ENCODE results near the gene KNDC1. TPM values are rescaled to one million over a fixed set of nuclear protein-coding genes. Genes with fewer than 3 reads are reported as not detected.

The KNDC1 gene
- total RNA-seq, 2 donors from 2014 or later: 1.5 to 10.8 TPM

- WGBS: 78% methylated on average over 22 of the region's 22 CpGs
- Histone ChIP-seq H3K36me3 (no peaks in the 10 kb centered on the region), H3K4me3 (no peak overlapping the region), H3K27ac (no peak overlapping the region), H3K9me3 (no peaks in the 10 kb centered on the region), H3K27me3 (replicated peaks; ENCODE audit: insufficient read depth) (no peaks in the 10 kb centered on the region), H3K4me1 (replicated peaks) (peaks cover 9% of the 10 kb centered on the region)
- DNase-seq (ENCODE audit: low spot score): no peak
- intact Hi-C loops (cut with DNase I): no loop called here
- TF ChIP-seq POLR2AphosphoS5 (IDR thresholded peaks at IDR 0.05) (no peak), CTCF (IDR thresholded peaks at IDR 0.05) (no peak), POLR2A (IDR thresholded peaks at IDR 0.05) (no peak)
These were observed 2.3 kb downstream of the KNDC1 start for GRCh38 chr10:133162178-133162909.

- Histone ChIP-seq H3K36me3 (no peaks in the 10 kb centered on the region), H3K4me1 (replicated peaks) (peaks cover 9% of the 10 kb centered on the region), H3K4me3 (no peak overlapping the region), H3K27ac (no peak overlapping the region), H3K27me3 (replicated peaks; ENCODE audit: insufficient read depth) (no peaks in the 10 kb centered on the region), H3K9me3 (no peaks in the 10 kb centered on the region)
- no peak for DNase-seq (ENCODE audit: low spot score)
- WGBS: 83% methylated on average over 18 of the region's 21 CpGs
- TF ChIP-seq POLR2AphosphoS5 (IDR thresholded peaks at IDR 0.05) (no peak), POLR2A (IDR thresholded peaks at IDR 0.05) (no peak), CTCF (IDR thresholded peaks at IDR 0.05) (no peak)
- intact Hi-C loops (cut with DNase I): no loop called here
These were observed 3.2 kb downstream of the KNDC1 start for GRCh38 chr10:133162910-133163856.

- H3K4me3 ChIP-seq: no peak overlapping the region
- TF ChIP-seq POLR2A (IDR thresholded peaks at IDR 0.05): no peak
- TF ChIP-seq CTCF (IDR thresholded peaks at IDR 0.05): no peak
- no peak for TF ChIP-seq POLR2AphosphoS5 (IDR thresholded peaks at IDR 0.05)
- H3K36me3 ChIP-seq: no peaks in the 10 kb centered on the region
- 54% methylated on average over 27 of the region's 31 CpGs for WGBS
- no peak overlapping the region for H3K27ac ChIP-seq
- intact Hi-C loops (cut with DNase I): no loop called here
- H3K9me3 ChIP-seq: no peaks in the 10 kb centered on the region
- no peak for DNase-seq (ENCODE audit: low spot score)
- H3K4me1 ChIP-seq (replicated peaks): peaks cover 9% of the 10 kb centered on the region
- H3K27me3 ChIP-seq (replicated peaks; ENCODE audit: insufficient read depth): no peaks in the 10 kb centered on the region
These were observed 4.1 kb downstream of the KNDC1 start for GRCh38 chr10:133163889-133164815.

GRCh38 chr10:133164816-133165555, 5.0 kb downstream of the KNDC1 start:
- H3K27ac ChIP-seq: no peak overlapping the region

More at GRCh38 chr10:133164816-133165555, 5.0 kb downstream of the KNDC1 start:
- intact Hi-C loops (cut with DNase I): no loop called here
- H3K4me1 ChIP-seq (replicated peaks): peaks cover 9% of the 10 kb centered on the region
- H3K36me3 ChIP-seq: no peaks in the 10 kb centered on the region
- 47% methylated on average over 23 of the region's 26 CpGs for WGBS
- TF ChIP-seq POLR2AphosphoS5 (IDR thresholded peaks at IDR 0.05) (no peak), POLR2A (IDR thresholded peaks at IDR 0.05) (no peak), CTCF (IDR thresholded peaks at IDR 0.05) (no peak)
- H3K9me3 ChIP-seq: no peaks in the 10 kb centered on the region
- no peaks in the 10 kb centered on the region for H3K27me3 ChIP-seq (replicated peaks; ENCODE audit: insufficient read depth)
- no peak overlapping the region for H3K4me3 ChIP-seq
- no peak for DNase-seq (ENCODE audit: low spot score)
